LNCAP (cell line): ENCODE data around the gene ZNF302.

ENCODE experiments used
- CTCF ChIP-seq: fragments of 450-650 bp; IDR thresholded peaks from 2 replicates; pipeline ENCODE4 v1.5.1; 2017; ENCODE audit warnings: mild to moderate bottlenecking

Gene ZNF302

GRCh38 chr19:34725400-34725799 lies 47.9 kb downstream of the ZNF302 start:
- TF ChIP-seq CTCF, result no peak

GRCh38 chr19:34731019-34731829 lies 53.7 kb downstream of the ZNF302 start:
- TF ChIP-seq CTCF, result no peak

- TF ChIP-seq CTCF, result no peak
Observed at GRCh38 chr19:34731964-34732363, 54.5 kb downstream of the ZNF302 start.

GRCh38 chr19:34732612-34733211 lies 55.2 kb downstream of the ZNF302 start:
- no peak for TF ChIP-seq CTCF

GRCh38 chr19:34733266-34733745 lies 55.8 kb downstream of the ZNF302 start:
- TF ChIP-seq CTCF, result no peak

GRCh38 chr19:34733746-34734536 lies 56.5 kb downstream of the ZNF302 start, which contains the start of gene ZNF181:
Gene ZNF181, plus strand, starts transcription at chr19:34734243. Its CDS starts 795 bp downstream, at chr19:34735038.
- no peak for TF ChIP-seq CTCF

- TF ChIP-seq CTCF, result no peak
Observed at GRCh38 chr19:34734537-34735103, 57.1 kb downstream of the ZNF302 start.
